OCI-LY1 (cell line): ENCODE data around the gene ETV3.

ENCODE experiments used
- H2AFZ ChIP-seq: fragments of 200-600 bp; sonication (generic), shearing (Covaris generic); 2 replicates; pipeline ENCODE4 v1.6.0; 2014; ENCODE audit warnings: antibody characterized with exemption, mild to moderate bottlenecking, low read length
- H3F3A ChIP-seq: fragments of 200-600 bp; sonication (generic), shearing (Covaris generic); 2 replicates; pipeline ENCODE4 v1.6.0; 2014; ENCODE audit warnings: mild to moderate bottlenecking, antibody characterized with exemption, low read length, moderate library complexity; ENCODE audit not compliant: insufficient read depth
- H3K27ac ChIP-seq: fragments of 200-600 bp; sonication (generic); 2 replicates; pipeline ENCODE4 v1.5.1; 2014; ENCODE audit warnings: low read length, mixed run types, mild to moderate bottlenecking, low read depth; ENCODE audit not compliant: poor library complexity, severe bottlenecking
- H3K27me3 ChIP-seq: fragments of 200-600 bp; sonication (generic); 2 replicates; pipeline ENCODE4 v1.6.0; 2014; ENCODE audit warnings: antibody characterized with exemption, mild to moderate bottlenecking, low read length, moderate library complexity; ENCODE audit not compliant: insufficient read depth
- H3K36me3 ChIP-seq: fragments of 200-600 bp; sonication (generic); 2 replicates; pipeline ENCODE4 v1.6.1; 2014; ENCODE audit warnings: mild to moderate bottlenecking, antibody characterized with exemption, low read length, moderate library complexity, mixed read lengths; ENCODE audit not compliant: insufficient read depth
- H3K4me1 ChIP-seq: fragments of 200-600 bp; sonication (generic); 2 replicates; pipeline ENCODE4 v1.5.1; 2014; ENCODE audit warnings: mild to moderate bottlenecking, low read length, moderate library complexity; ENCODE audit not compliant: insufficient read depth, severe bottlenecking
- H3K4me2 ChIP-seq: fragments of 200-600 bp; sonication (generic), shearing (Covaris generic); 2 replicates; pipeline ENCODE4 v1.6.1; 2014; ENCODE audit warnings: low read length
- H3K4me3 ChIP-seq: fragments of 200-600 bp; sonication (generic); 2 replicates; pipeline ENCODE4 v1.5.1; 2014; ENCODE audit warnings: low read length, low read depth, mild to moderate bottlenecking, mixed read lengths; ENCODE audit not compliant: poor library complexity, severe bottlenecking
- H3K79me2 ChIP-seq: fragments of 200-600 bp; shearing (Covaris generic); 2 replicates; pipeline ENCODE4 v1.6.1; 2016; ENCODE audit warnings: mixed run types, low read length, mixed read lengths; ENCODE audit not compliant: insufficient read depth
- H3K9ac ChIP-seq: fragments of 200-600 bp; sonication (generic), shearing (Covaris generic); 2 replicates; pipeline ENCODE4 v1.6.1; 2014; ENCODE audit warnings: mild to moderate bottlenecking, low read length, mixed read lengths
- H3K9me2 ChIP-seq: fragments of 200-600 bp; sonication (generic), shearing (Covaris generic); 2 replicates; pipeline ENCODE4 v1.6.1; 2014; ENCODE audit warnings: low read depth, mild to moderate bottlenecking, low read length, mixed read lengths
- H3K9me3 ChIP-seq: fragments of 200-600 bp; shearing (Covaris generic); 2 replicates; pipeline ENCODE4 v1.6.1; 2014; ENCODE audit warnings: low read length, mixed read lengths
- H4K20me1 ChIP-seq: fragments of 200-600 bp; sonication (generic), shearing (Covaris generic); 2 replicates; pipeline ENCODE4 v1.6.0; 2016; ENCODE audit warnings: mild to moderate bottlenecking, low read length; ENCODE audit not compliant: insufficient read depth
- CTCF ChIP-seq: fragments of 200-600 bp; sonication (generic), shearing (Covaris generic); IDR thresholded peaks from 2 replicates; pipeline ENCODE4 v1.5.1; 2017; ENCODE audit warnings: mild to moderate bottlenecking, antibody characterized with exemption, low read length, moderate library complexity, mixed read lengths
- EZH2 ChIP-seq: fragments of 200-600 bp; sonication (generic), shearing (Covaris generic); IDR thresholded peaks from 2 replicates; pipeline ENCODE4 v1.8.0; 2017; ENCODE audit warnings: borderline replicate concordance, mixed run types, mild to moderate bottlenecking, antibody characterized with exemption, low read length, moderate library complexity, mixed read lengths

Gene ETV3

GRCh38 chr1:157112186-157112867, 25.9 kb downstream of the ETV3 start:
- Histone ChIP-seq H3F3A (no peaks in the 10 kb centered on the region), H3K9me2 (no peaks in the 10 kb centered on the region), H3K4me3 (no peak overlapping the region), H2AFZ (no peak overlapping the region), H3K27ac (no peak overlapping the region), H4K20me1 (no peaks in the 10 kb centered on the region), H3K4me1 (no peaks in the 10 kb centered on the region), H3K9ac (no peak overlapping the region), H3K27me3 (0 out of 2 replicates have a peak, but pooled peaks cover 4% of the 10 kb centered on the region), H3K36me3 (no peaks in the 10 kb centered on the region), H3K79me2 (no peaks in the 10 kb centered on the region), H3K4me2 (no peak overlapping the region), H3K9me3 (no peaks in the 10 kb centered on the region)
- no peak for TF ChIP-seq EZH2

GRCh38 chr1:157111396-157112165, 26.6 kb downstream of the ETV3 start:
- TF ChIP-seq CTCF: no peak
- no peak for TF ChIP-seq EZH2
- H3K4me2 ChIP-seq: no peak overlapping the region
- no peaks in the 10 kb centered on the region for H3K4me1 ChIP-seq
- H3K36me3 ChIP-seq: no peaks in the 10 kb centered on the region
- H3K79me2 ChIP-seq: no peaks in the 10 kb centered on the region
- H3K9me2 ChIP-seq: no peaks in the 10 kb centered on the region
- H2AFZ ChIP-seq: no peak overlapping the region
- H4K20me1 ChIP-seq: no peaks in the 10 kb centered on the region
- H3K27me3 ChIP-seq: 0 out of 2 replicates have a peak, but pooled peaks cover 4% of the 10 kb centered on the region
- H3K27ac ChIP-seq: no peak overlapping the region
- no peaks in the 10 kb centered on the region for H3K9me3 ChIP-seq
- no peak overlapping the region for H3K9ac ChIP-seq
- no peak overlapping the region for H3K4me3 ChIP-seq
- no peaks in the 10 kb centered on the region for H3F3A ChIP-seq

GRCh38 chr1:157110686-157111085, 27.5 kb downstream of the ETV3 start:
- no peak for TF ChIP-seq CTCF
- no peak for TF ChIP-seq EZH2
- Histone ChIP-seq H3K9me3 (no peaks in the 10 kb centered on the region), H3K4me1 (no peaks in the 10 kb centered on the region), H3K4me2 (no peak overlapping the region), H3K9me2 (no peaks in the 10 kb centered on the region), H3K9ac (no peak overlapping the region), H3K79me2 (no peaks in the 10 kb centered on the region), H3K27me3 (0 out of 2 replicates have a peak, but pooled peaks cover 4% of the 10 kb centered on the region), H3K4me3 (no peak overlapping the region), H2AFZ (no peak overlapping the region), H3K36me3 (no peaks in the 10 kb centered on the region), H3F3A (no peaks in the 10 kb centered on the region), H4K20me1 (no peaks in the 10 kb centered on the region), H3K27ac (no peak overlapping the region)
